Mononuclear cell (primary cell): Measurements from ENCODE around the gene ZNF579. TPM values are rescaled to one million over a fixed set of nuclear protein-coding genes. Genes with fewer than 3 reads are reported as not detected.
A peak's percentile ranks its signal among the peaks of the same experiment; 100 is the strongest.

ENCODE experiments used
- H3K27me3 ChIP-seq: 2 replicates; pipeline ENCODE4 v1.6.0; 2011; ENCODE audit warnings: low read length, control low read depth; ENCODE audit not compliant: insufficient read depth
- H3K4me1 ChIP-seq: 2 replicates; pipeline ENCODE4 v1.5.1; 2011; ENCODE audit warnings: mild to moderate bottlenecking, low read length, control low read depth; ENCODE audit not compliant: insufficient read depth
- H3K4me3 ChIP-seq: 2 replicates; pipeline ENCODE4 v1.5.1; 2011; ENCODE audit warnings: mild to moderate bottlenecking, low read length, moderate library complexity
- H3K9me3 ChIP-seq: 2 replicates; pipeline ENCODE4 v1.5.1; 2011; ENCODE audit warnings: low read depth, mild to moderate bottlenecking, control low read depth, low read length
- total RNA-seq: library from RNA; depleted of rRNA; stranded (reverse); fragments of >200 nt; gene quantifications from one replicate; pipeline ENCODE4 v1.2.3, GENCODE V29; 2012

The ZNF579 gene, protein sequence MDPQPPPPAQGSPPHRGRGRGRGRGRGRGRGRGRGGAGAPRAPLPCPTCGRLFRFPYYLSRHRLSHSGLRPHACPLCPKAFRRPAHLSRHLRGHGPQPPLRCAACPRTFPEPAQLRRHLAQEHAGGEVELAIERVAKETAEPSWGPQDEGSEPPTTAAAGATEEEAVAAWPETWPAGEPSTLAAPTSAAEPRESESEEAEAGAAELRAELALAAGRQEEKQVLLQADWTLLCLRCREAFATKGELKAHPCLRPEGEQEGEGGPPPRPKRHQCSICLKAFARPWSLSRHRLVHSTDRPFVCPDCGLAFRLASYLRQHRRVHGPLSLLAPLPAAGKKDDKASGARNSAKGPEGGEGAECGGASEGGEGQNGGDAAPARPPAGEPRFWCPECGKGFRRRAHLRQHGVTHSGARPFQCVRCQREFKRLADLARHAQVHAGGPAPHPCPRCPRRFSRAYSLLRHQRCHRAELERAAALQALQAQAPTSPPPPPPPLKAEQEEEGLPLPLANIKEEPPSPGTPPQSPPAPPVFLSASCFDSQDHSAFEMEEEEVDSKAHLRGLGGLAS
- 2.7 TPM for total RNA-seq

DNA sequence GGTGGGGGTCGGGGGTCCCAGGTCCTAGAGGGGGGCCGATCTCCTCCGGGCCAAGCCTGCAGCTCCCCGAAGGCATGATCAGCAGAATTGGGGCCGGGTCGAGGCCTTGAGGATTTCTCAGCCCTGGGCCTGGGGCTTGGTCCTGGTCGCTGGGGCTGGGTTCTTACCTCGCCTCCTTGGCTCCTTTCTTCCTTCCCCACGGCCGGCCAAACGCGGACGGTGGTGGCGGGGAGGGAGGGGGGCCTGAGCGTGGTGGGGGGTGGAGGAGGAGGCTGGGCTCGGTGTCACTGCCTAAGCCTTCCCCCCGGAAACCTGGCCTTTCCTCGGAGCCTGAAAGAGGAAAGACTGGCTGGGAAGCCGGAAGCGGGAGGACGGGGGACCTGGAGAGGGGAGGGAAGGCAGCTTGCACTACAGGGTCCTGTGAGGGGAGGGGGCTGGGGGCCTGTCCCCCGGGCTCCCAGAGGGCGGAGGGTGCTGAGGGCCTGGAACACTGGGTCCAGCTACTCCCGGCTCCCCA, at the start of gene ZNF579:
ZNF579 (minus strand) TSS at position 221 of the 517 bp plus-strand sequence. CDS start 1,209 bp downstream, outside the sequence.
- H3K4me1 ChIP-seq = peaks cover 15% of the 10 kb centered on the region
- no peaks in the 10 kb centered on the region for H3K9me3 ChIP-seq
- peak within 1 kb of the TSS; percentile 43 for H3K4me3 ChIP-seq
- no peaks in the 10 kb centered on the region for H3K27me3 ChIP-seq

DNA sequence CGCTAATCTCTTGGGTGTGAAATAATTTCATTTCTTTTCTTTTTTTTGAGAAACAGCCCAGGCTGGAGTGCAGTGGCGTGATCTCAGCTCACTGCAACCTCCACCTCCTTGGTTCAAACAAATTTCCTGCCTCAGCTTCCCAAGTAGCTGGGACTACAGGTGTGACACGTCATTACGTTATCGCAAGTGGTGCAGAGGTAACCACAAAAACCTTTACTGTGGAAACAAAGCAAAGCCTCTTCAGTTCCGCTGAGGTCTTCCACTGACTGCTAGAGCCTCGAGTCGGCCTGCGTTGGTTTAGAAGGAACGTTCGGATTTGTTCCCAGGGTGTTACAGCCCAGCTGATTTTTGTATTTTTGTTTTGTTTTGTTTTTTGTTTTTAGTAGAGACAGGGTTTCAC, 45.7 kb upstream of the ZNF579 start:
- Histone ChIP-seq H3K4me1 (peaks cover 30% of the 10 kb centered on the region), H3K9me3 (no peaks in the 10 kb centered on the region), H3K4me3 (no peak overlapping the region), H3K27me3 (no peaks in the 10 kb centered on the region)

DNA sequence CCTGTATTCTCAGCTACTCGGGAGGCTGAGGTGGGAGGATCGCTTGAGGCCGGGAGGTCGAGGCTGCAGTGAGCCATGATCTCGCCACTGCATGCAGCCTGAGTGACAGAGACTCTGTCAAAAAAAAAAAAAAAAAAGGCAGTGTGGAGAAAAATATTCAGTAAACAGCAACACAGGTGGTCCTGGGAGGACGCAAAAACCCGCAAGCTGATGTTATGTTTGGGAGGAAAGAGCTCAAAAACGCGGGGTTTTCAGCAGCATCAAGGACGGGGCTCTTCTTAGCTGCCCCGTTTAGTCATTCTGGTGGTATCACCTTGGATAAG, 44.3 kb upstream of the ZNF579 start:
- peaks cover 44% of the 10 kb centered on the region for H3K4me1 ChIP-seq
- peak overlapping the region; percentile 38 for H3K4me3 ChIP-seq

DNA sequence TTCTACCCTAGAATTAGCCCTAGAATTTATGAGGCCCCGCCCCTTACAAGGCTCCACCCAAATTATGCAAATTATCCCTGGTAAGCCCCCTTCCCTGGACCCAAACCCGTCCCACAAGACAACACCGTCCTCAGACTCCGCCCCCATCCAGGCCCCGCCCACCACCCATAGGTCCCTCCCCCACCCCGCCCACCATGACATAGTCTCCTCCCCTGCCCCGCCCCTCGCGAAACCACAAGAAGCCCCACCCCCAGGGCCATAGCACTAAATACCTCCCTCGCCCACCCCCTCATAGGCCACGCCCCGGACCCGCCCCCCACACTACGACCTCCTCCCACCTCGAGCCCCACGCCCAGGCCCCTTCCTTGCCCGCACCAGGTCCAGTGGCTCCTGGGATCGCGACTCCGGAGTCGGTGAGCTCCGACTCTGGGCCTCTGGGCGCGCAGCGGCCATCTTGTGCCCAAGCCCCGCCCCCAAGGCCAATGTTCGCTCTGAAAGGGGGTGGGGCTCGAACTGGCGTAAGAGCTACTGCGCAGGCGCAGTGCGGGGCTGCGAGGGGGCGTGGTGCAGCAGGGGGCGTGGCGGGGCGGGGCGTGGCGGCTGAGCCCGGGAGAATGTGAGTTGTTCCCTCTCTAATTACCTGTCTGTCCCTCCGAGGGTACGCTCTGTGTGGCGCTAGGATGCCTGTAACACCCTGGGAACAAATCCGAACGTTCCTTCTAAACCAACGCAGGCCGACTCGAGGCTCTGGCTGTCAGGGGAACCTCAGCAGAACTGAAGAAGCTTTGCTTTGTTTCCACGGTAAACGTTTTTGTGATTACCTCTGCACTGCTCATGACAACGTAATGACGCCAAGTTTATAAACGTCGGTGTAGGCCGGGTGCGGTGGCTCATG, 43.7 kb upstream of the ZNF579 start, which contains the start of gene ZNF784:
ZNF784 (minus strand) TSS at position 458 of the 895 bp plus-strand sequence; CDS start at position 453, 5 bp downstream.
- H3K4me3 ChIP-seq = peak within 1 kb of the TSS; percentile 38
- H3K9me3 ChIP-seq = no peaks in the 10 kb centered on the region
- peaks cover 50% of the 10 kb centered on the region for H3K4me1 ChIP-seq
- H3K27me3 ChIP-seq = no peaks in the 10 kb centered on the region

More for the DNA sequence above, 44.3 kb upstream of the ZNF579 start:
- H3K27me3 ChIP-seq = no peaks in the 10 kb centered on the region
- H3K9me3 ChIP-seq = no peaks in the 10 kb centered on the region

DNA sequence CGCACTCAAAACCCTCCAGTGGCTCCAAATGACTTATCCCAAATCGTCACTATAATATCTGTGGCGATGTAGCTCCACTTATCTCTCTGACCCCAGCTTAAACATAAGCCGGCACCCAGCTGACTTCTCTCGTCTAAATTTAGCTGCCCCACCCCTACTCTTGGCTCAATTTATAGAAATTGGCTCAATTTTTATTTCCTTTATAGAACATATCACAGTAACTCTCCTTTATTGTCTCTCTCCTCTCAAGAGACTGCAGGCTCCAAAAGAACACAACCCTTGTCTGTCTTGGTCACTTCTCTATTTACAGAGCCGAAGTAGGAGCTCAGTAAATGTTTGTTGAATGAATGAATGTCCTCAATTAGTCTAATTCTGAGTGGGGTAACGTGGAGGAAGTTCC, 42.9 kb upstream of the ZNF579 start:
- no peak overlapping the region for H3K4me3 ChIP-seq
- no peaks in the 10 kb centered on the region for H3K27me3 ChIP-seq
- H3K9me3 ChIP-seq = no peaks in the 10 kb centered on the region
- H3K4me1 ChIP-seq = peaks cover 58% of the 10 kb centered on the region

DNA sequence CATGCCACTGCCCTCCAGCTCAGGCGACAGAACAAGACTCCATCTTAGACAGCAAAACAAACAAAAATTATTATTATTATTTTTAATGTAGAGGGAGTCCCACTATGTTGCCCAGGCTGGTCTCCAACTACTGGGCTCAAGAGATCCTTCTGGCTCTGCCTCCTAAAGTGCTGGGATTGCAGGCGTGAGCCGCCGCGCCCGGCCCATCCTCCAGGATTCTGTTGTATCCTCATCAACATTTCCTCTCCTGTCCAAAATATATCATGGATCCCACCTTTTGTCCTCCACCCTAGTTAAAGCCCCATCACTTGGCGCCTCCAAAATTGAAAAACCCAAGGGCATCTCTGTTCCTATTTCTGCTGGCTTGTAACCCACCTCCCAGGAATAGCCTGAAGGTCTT, 42.5 kb upstream of the ZNF579 start:
- no peak overlapping the region for H3K4me3 ChIP-seq
- peaks cover 62% of the 10 kb centered on the region for H3K4me1 ChIP-seq
- H3K9me3 ChIP-seq = no peaks in the 10 kb centered on the region
- no peaks in the 10 kb centered on the region for H3K27me3 ChIP-seq

DNA sequence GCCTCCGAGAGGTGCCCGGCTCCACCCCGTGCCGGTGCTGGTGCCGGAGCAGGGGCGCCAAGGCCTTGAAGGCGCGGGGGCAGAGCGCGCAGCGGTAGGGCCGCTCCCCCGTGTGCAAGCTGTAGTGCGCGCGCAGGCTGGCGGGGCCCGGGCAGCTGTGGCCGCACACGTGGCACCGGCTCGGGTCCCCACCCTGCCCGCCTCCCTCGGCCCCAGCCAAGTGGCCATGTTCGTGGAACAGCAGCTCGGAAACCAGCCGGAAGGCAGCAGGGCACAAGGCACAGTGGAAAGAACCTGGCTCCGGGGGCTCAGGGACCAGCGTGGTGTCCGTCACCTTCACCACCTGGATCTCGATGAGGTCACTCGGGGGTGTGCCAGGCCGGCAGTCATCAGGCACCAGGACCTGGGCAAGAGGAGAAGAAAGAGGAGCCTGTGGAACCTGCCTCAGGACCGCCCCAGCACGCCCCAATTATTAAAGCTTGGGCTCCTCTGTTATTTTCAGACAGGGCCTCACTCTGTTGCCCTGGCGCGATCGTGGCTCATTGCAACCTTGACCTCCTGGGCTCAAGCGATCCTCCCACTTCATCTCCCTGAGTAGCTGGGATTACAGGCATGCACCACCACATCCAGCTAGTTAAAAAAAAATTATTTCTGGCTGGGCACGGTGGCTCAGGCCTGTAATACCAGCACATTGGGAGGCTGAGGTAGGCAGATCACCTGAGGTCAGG, 41.8 kb upstream of the ZNF579 start:
- Histone ChIP-seq H3K9me3 (no peaks in the 10 kb centered on the region), H3K4me1 (peaks cover 67% of the 10 kb centered on the region), H3K4me3 (no peak overlapping the region), H3K27me3 (no peaks in the 10 kb centered on the region)

DNA sequence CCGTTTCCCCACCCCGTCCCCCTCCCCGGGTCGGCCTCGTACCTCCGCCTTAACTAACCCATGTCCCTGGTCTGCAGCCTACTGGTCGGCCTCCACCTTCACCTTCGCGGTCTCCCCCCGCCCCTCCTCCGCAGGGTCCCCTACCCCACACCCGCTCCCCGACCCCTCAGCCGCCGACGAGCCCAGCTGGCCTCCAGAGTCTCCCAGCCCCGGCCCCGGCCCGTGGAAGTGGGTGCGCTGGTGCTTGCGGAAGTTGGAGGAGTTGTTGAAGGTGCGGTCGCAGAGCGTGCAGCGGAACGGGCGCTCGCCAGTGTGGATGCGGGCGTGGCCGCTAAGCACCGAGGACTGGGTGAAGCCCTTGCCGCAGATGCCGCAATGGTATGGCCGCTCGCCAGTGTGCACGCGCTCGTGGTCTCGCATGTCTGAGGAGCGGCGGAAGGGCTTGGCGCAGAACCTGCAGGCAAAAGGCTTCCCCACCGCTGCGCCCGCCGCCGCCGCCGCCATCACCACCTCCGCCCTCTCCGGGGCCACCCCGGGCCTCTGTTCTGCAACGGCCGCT, 41.1 kb upstream of the ZNF579 start:
- Histone ChIP-seq H3K9me3 (no peaks in the 10 kb centered on the region), H3K27me3 (no peaks in the 10 kb centered on the region), H3K4me1 (peaks cover 62% of the 10 kb centered on the region), H3K4me3 (no peak overlapping the region)

DNA sequence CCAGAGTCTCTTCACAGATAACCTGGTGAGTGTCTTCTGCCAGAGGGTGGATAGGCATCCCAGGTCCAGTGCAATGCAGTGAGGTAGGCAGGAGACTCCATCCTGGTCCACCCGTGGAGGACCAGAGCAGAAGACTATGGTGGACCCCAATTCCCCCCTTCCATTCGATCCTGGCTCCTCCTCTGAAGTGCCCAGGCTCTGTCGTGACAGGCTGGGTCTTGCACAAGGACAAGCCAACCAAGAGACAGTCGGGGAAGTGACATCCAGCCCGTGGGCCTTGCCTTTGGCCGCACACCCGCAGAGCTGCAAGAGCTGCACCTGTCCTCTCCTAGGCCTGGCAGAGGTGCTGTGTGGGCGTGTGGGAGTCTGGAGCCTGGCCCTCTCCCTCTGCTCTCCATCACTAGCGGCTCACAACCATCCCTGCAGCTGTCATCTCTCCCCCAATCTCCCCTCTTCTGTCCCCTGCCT, 40.6 kb upstream of the ZNF579 start:
- Histone ChIP-seq H3K4me3 (no peak overlapping the region), H3K9me3 (no peaks in the 10 kb centered on the region), H3K27me3 (no peaks in the 10 kb centered on the region), H3K4me1 (peaks cover 60% of the 10 kb centered on the region)

DNA sequence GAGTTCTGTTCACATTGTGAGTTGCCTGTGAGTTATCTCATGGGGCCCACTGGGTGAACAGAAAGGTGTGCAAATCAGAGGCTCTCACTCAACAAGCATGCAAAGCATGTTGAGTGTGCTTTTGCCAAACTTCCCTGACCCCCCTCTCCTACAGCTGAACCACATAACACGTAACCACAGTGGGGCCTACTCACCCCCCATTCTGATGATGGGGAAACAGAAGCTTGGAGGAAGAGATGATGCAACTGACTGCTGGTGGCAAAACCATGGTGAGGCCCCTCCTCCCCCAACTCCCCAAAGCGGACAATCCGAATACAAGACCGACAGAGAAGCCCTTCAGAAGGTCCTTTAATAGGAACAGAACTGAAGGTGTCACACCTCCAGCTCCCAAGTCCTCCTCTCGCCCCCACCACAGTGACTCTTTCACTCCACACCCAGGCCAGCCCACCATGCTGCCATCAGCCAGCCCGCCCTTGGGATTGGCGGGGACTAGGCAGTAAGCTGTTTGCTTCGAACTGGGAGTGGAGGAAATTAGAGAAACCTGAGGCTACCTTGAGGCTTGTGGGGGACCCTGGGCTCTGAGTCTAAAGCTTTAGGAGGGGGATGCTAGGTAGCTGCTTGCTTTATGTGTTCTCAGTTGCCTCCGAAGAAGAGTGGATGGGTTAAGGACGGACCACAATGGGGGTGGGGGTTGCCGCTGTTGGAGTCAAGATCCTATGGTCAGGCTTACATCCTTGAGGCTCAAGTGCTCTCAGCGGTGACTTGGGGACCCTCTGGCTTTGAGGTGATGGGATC, 40.0 kb upstream of the ZNF579 start:
- H3K27me3 ChIP-seq = no peaks in the 10 kb centered on the region
- no peak overlapping the region for H3K4me3 ChIP-seq
- H3K4me1 ChIP-seq = peaks cover 57% of the 10 kb centered on the region
- no peaks in the 10 kb centered on the region for H3K9me3 ChIP-seq

DNA sequence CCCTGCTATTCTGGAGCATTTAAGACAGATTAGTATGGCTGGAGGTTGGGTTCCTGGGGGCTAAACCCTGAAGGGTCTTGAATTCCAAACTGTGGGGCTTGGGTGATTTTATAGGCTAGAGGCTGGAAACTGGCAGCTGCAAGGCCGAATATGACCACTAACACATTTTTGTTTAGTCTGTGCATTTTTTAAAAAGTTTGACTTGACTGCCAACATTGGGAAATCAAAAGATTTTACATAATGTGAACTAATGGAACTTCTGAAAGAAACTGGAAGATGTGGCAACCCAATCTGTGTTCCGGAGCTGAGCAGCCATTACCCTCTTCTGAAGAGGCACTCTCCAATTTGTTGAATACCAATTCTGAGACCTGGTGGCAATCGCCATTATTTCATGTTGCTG, 38.6 kb upstream of the ZNF579 start:
- H3K4me3 ChIP-seq = no peak overlapping the region
- no peaks in the 10 kb centered on the region for H3K9me3 ChIP-seq
- no peaks in the 10 kb centered on the region for H3K27me3 ChIP-seq
- H3K4me1 ChIP-seq = peaks cover 50% of the 10 kb centered on the region

DNA sequence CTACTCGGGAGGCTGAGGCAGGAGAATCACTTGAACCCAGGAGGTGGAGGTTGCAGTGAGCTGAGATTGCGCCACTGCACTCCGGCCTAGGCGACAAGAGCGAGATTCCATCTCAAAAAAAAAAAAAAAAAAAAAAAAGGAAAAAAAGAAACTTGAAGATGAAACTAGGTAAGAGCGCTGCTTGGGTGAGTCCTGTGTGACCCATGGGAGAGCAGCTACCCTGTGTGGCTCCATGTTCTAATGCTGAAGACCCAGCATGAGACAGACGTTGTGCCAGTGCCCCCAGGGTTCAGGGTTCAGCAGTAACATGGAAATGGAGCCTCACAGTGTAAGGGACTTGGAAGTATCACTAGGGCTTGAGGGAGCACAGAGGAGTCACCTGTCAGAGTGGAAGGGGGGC, 37.8 kb upstream of the ZNF579 start:
- no peaks in the 10 kb centered on the region for H3K27me3 ChIP-seq
- H3K4me3 ChIP-seq = no peak overlapping the region
- H3K4me1 ChIP-seq = peaks cover 45% of the 10 kb centered on the region
- no peaks in the 10 kb centered on the region for H3K9me3 ChIP-seq

DNA sequence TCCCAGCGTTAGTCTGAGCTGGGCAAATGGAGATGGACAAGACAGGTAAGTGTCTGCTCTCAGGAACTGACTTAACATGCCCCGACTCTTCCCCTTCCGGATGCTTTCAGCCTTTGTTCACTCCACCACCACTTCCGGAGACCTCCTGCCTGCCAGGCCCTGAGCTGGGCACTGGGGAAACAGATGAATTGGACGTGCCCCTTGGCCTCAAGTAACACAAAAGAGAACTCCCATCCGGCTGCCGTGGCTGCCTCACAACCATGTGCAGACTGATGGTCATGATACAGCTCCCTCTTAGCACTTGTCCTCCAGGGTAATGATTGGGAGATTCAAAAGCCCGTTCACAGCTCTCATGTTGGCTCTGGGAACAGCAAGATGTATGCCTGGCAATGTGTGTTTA, 36.8 kb upstream of the ZNF579 start:
- Histone ChIP-seq H3K4me1 (peaks cover 47% of the 10 kb centered on the region), H3K9me3 (no peaks in the 10 kb centered on the region), H3K27me3 (no peaks in the 10 kb centered on the region), H3K4me3 (no peak overlapping the region)
